DMS 273 (cell line): ENCODE measurements around the gene AQP12B.
A peak's percentile ranks its signal among the peaks of the same experiment; 100 is the strongest.

Source experiments
- DNase-seq: peaks from one replicate; lab custom pipeline; 2025; ENCODE audit not compliant: unreplicated experiment; lab: John Stamatoyannopoulos, UW

AQP12B gene

DNA sequence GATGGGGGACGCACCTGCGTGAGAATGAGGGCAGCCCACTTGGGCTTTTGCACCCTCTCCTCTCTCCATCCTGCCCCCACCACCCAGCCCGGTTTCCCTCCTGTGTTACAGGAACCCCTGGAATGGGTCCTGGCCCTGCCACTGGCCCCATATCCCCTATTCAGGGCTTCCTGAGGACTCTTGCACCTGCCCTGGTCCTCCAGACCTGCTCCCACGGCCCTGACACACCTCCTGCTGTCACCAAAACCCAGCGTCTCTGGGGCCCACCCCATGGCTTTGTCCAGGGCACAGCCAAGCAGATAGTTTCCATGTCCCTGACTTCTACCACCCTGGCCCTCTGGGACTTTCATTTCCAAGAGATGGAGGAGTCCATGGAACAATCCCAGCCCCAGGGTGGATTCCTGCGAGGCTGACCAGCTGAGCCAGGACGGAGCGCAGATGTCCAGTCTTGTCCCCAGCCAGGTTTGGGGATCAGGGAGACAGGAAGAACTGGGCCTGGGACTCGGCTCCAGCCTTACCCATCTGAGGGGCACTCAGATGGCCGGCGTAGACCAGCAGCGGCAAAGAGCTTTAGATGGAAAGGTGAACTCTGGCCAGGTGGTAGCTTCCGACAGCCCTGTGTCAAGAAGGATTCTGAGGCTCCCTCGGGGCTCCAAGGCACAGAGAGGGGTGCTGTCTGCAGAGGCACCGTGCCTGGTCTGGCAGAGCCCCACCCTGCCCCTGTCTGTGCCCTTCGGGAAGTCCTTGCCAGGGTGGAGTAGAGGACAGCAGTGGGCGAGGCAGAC lies 45.4 kb downstream of the AQP12B start:
- DNase-seq: no peak

DNA sequence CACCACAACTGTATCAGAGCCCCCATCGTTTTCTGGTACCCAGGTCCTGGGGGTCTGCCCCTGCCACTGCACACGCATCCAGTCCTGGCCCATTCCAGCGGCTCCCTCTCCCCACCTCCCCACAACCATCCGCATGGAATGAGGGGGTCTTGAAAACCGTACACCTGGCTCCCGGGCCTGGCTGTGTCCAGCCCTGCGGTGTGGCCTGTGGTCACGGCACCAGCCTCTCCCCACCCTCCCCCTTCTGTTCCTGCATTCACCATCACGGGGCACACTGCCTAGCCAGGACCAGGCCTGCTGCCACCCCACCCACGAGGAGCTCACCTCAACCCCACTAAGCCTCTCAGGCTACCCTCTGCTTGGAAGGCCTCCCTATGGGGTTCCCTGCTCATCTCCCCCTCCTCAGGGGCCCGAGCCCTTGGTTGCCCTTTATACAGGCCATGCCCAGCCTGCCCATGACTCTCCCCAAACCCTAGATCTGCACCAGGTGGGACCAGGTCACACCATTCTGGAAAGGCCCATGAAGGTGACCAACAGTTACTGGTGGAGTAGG lies 46.0 kb downstream of the AQP12B start:
- no peak for DNase-seq

DNA sequence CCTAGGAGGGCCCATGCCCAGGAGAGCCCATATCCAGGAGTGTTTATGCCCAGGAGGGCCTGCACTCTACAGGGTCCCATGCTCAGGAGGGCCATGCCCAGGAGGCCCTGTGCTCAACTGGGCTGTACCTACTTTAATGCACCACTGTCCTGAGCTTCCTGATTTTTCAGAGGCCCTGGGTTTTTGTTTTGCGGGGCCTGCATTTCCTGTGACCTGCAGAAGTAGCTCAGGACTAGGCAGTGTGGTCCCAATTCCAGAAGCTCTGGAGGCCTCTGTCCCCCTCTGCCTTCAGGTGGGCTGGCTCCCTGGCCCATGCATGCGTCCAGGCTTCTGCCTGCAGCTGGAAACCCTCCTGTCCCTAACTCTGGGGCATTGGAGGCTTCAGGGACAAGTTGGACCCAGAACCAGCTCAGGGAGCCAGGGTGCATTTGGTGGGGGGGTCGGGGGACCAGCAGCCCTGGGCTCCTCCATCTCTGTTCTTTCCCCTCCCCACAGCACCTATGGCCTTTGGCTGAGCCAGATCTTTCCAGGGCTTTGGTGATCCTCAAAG lies 46.6 kb downstream of the AQP12B start:
- DNase-seq: no peak

DNA sequence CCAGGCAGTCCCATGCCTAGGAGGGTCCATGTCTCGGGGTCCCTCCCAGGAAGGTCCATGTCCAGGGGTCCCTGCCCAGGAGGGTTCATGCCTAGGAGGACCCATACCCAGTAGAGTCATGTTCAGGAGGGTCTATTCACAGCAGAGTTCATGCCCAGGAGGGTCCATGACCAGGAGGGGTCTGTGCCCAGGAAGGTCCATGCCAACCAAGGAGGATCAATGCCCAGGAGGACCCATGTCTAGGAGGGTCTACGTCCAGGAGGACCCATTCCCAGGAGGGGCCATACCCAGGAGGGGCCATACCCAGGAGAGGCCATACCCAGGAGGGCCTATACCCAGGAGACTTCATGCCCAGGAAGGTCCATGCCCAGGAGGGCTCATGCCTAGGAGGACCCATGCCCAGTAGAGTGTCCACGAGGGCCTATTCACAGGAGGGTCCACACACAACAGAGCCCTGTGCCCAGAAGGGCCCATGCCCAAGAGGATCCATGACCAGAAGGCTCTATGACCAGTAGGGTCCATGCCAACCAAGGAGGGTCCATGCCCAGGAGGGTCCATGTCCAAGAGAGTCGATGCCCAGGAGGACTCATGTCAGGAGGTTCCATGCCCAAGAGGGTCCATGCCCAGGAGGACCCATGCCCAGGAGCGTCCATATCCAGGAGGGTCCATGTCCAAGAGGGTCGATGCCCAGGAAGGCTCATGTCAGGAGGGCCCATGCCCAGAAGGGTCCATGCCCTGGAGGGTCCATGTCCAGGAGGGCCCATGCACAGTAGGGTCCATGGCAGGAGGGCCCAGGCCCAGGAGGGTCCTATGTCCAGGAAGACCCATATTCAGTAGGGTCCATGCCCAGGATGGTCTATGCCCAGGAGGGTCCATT lies 47.3 kb downstream of the AQP12B start:
- DNase-seq: no peak

DNA sequence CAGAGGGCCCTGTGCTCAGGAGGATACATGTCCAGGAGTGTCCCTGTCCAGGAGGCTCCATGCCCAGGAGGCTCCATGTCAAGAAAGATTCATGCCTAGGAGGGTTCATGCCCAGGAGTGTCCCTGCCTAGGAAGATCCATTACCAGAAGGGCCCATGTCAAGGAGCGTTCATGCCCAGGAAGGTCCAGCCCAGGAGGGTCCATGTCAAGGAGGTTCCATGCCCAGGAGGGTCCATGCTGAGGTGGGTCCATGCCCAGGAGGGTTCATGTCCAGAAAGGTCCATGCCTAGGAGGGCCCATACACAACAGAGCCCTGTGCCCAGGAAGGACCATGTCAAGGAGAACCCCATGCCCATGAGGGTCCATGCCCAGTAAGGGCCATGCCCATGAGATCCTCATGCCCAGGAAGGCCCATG lies 50.4 kb downstream of the AQP12B start:
- no peak for DNase-seq

DNA sequence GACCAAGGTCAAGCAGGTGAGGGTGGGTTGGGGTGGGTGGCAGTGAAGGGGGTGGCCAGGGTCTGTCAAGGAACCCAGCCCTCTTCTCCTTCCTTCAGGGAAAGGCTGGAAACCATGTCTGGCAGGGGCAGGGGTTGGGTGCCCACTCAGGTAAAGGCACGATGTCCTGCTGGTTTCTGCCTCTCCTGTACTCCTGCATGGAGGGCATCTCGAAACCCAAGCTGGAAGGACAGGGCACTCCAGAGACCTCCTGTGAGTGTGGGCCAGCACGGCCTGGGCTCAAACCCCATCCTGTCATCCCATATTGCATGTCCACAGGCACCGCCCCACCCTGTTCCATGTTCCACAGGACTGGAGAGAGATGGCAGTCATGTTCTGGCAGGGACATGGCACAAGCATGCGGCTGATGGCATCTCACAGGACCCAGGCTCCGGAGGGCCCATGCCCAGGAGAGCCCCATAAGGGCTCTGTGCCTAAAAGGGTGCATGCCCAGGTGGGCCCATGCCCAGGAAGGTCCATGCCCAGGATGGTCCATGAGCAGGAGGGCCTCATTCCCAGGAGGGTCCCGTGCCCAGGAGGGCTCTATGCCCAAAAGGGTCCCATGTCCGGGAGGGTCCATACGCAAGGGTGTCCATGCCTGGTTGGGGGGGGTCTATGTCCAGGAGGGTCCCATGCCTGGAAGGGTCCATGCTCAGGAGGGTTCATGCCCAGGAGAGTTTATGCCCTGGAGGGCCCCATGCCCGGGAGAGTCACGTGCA lies 51.0 kb downstream of the AQP12B start:
- no peak for DNase-seq

DNA sequence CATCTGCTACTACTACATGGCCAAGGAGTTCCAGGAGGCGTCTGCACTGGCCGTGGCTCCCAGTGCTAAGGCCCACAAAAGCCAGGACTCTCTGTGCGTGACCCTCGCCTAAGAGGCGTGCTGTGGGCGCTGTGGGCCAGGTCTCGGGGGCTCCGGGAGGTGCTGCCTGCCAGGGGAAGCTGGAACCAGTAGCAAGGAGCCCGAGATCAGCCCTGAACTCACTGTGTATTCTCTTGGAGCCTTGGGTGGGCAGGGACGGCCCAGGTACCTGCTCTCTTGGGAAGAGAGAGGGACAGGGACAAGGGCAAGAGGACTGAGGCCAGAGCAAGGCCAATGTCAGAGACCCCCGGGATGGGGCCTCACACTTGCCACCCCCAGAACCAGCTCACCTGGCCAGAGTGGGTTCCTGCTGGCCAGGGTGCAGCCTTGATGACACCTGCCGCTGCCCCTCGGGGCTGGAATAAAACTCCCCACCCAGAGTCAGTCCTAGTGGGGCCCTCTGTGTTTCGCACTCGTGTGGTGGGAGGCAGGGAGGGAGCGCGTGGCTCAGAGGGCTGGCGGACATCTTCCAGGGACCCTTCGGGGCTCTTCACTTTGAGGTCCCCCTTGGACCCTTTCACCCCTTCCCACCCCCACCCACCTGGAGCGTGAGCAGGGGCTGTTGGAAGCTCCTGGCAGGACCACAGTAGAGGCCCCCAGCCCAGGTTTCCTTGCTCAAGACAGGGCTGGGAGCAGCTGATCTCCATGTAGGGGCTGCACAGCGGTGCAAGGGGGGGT lies 51.7 kb downstream of the AQP12B start:
- DNase-seq: no peak

DNA sequence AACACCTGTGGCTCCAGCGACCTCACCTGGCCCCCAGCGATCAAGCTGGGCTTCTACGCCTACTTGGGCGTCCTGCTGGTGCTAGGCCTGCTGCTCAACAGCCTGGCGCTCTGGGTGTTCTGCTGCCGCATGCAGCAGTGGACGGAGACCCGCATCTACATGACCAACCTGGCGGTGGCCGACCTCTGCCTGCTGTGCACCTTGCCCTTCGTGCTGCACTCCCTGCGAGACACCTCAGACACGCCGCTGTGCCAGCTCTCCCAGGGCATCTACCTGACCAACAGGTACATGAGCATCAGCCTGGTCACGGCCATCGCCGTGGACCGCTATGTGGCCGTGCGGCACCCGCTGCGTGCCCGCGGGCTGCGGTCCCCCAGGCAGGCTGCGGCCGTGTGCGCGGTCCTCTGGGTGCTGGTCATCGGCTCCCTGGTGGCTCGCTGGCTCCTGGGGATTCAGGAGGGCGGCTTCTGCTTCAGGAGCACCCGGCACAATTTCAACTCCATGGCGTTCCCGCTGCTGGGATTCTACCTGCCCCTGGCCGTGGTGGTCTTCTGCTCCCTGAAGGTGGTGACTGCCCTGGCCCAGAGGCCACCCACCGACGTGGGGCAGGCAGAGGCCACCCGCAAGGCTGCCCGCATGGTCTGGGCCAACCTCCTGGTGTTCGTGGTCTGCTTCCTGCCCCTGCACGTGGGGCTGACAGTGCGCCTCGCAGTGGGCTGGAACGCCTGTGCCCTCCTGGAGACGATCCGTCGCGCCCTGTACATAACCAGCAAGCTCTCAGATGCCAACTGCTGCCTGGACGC lies 52.5 kb downstream of the AQP12B start:
- DNase-seq: peak; percentile 54

DNA sequence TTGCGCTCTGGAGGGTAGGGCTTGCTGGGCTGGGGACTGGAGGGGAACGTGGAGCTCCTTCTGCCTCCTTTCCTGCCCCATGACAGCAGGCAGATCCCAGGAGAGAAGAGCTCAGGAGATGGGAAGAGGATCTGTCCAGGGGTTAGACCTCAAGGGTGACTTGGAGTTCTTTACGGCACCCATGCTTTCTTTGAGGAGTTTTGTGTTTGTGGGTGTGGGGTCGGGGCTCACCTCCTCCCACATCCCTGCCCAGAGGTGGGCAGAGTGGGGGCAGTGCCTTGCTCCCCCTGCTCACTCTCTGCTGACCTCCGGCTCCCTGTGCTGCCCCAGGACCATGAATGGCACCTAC lies 53.1 kb downstream of the AQP12B start:
- no peak for DNase-seq

DNA sequence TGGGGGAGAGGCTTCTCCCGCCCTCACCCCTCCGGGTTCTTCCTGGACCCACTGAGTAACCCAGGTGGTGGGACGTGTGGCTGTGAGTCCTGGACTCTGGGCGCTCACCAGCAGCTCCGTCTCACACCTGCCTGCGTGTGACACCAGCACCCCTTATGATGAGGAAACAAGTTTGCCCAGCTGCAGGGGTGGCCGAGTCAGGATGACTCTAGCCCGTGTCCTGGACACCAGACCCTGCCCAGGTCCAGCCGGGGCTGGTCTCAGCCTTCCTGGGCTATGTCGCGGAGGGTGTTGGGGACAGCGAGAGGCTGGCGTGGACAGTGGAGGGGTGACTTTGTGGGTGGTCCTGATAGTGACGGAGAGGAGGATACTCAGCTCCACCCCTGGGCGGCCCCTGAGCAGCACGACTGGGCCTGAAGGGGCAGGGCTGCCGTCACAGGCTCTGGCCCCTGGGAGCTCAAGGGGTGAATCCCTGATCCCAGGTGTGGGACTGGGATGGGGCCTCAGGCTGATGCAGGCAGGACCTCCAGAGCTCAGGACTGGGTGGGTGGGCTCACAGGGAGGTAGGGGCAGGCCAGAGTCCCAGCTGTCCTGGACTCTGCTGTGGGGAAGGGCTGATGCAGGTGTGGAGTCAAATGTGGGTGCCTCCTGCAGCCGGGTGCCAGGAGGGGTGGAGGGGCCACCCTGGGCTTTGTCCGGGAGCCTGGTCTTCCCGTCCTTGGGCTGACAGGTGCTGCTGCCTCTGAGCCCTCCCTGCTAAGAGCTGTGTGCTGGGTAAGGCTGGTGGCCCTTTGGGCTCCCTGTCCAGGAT lies 53.7 kb downstream of the AQP12B start:
- DNase-seq: no peak

DNA sequence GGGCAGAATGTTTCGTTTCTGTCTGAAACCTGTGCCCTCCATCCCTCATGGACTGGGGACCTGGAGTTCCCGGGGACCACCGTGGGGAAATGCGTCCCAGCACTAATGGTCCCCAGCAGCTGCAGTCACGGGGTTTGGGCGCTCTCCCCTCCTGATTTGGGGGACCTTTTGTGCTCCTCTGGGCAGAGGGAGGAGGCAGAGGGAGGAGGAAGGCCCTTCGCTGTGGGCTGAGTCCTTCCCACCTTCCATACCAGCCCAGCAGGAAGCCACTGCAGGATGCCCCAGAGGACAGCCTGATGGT lies 54.2 kb downstream of the AQP12B start:
- DNase-seq: no peak

DNA sequence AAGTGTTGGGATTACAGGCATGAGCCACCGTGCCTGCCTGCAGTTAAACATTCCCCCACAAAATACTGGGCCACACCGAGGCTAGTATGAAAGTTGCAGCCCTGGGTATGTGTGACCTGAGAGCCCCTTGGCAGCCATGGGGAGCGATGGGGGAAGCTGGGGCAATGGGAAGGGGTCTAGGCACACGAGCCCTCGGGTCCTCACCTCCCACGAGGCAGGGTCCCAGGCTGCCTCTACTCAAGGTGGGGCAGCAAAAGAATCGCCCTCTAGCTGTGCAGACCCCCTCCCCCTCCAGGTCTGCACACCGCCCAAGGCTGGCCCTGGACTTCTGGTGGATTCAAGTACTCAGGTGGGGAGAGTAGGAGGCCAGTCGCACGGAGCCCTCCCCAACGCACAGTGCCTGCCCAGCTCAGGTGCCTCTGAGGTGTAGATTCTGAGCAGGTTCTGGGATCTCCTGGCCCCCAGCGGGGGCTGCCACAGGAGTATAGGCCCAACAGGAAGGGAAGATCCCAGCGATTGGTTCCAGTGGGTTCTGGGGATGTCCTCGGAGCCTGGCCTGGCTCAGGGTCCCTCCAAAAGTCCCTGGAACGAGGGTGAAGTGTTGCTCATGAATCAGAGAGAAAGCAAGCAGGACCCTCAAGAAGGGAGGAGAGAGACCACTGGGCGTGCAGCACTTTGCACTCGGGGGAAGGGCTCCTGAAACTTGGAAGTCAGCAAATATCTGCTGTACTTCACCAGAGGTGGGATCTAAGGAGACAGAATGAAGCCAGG lies 54.8 kb downstream of the AQP12B start:
- DNase-seq: no peak

DNA sequence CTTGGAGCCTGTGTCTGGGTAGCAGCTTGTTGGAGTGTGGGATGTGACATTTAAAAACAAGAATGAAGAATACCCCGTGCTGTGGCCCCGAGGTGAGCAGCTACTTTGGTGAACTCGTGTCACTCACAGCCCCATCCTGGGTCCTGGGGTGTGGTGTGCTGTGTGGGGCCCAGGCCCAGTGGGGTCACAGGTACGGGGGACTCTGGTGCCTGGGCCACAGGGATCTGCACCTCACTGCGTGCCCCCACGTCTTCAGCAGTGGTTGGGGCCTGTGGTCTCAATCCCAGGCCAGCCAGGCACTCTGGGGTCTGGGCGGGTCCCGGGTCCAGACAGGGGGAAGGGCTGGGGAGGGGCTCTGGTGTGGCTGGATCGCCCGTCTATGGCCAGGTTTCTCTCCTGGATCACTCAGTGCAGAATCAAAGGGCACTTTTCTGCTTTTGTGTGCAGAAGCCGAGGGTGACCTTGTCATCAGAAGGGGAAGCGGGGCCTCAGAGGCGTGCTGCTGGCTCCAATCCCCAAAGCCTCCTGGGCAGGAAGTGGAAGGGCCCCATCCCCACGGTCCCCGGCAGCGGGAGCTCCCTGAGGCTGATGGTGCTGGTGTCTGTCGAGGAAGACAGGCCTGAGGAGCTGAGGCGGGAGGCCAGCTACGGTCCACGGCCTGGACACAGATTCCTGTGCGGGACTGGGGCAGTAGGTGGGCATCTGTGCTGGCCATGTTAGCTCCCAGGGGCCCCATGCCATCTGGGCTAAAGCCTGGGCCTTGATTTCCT lies 56.0 kb downstream of the AQP12B start:
- DNase-seq: no peak
